ENCODE measurements around the gene USP3. TPM values are rescaled to one million over a fixed set of nuclear protein-coding genes. Genes with fewer than 3 reads are reported as not detected.
"Not testable (repeated sequence)": the region's sequence is repeated elsewhere in the genome, so short reads cannot be mapped to it uniquely, and the experiment has no call there.

The USP3 gene
- total RNA-seq, 1 donor from 2014 or later = 80.0 TPM

DNA sequence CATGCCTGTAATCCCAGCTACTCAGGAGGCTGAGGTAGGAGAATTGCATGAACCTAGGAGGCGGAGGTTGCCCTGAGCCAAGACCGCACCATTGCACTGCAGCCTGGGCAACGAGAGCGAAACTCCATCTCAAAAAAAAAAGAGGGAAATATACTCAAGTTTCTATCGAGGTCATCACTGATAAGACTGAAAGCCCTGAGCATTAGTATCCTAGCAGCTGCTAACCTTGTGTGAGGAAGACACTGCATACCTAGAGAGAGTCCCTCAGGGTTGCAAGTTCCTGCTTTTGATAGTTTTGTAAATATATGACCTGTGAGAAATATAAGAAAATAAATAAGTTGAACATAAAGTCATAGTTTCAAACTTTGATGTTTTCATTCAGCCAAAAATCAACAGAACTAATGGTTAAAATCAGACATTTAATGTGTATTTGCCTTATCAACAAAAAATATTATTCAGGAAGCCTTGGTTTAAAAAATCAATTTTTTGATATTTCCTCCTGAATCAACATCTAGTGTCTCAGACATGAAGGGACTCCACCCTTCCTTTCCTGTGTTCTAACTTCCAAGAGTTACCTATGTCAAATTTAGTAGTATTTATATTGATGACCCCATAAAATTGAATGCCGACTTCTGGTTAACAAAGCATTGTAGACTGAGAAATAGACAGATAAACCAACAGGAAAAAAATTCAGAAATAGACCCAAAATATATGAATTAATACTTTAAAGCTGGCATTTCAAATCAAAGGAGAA is 19.8 kb upstream of the USP3 start:
- no peak overlapping the region for H3K4me3 Mint-ChIP-seq
- peak overlapping the region; percentile 70 for H3K27ac Mint-ChIP-seq (ENCODE audit: unreplicated experiment)
- TF ChIP-seq, protein P1, sequence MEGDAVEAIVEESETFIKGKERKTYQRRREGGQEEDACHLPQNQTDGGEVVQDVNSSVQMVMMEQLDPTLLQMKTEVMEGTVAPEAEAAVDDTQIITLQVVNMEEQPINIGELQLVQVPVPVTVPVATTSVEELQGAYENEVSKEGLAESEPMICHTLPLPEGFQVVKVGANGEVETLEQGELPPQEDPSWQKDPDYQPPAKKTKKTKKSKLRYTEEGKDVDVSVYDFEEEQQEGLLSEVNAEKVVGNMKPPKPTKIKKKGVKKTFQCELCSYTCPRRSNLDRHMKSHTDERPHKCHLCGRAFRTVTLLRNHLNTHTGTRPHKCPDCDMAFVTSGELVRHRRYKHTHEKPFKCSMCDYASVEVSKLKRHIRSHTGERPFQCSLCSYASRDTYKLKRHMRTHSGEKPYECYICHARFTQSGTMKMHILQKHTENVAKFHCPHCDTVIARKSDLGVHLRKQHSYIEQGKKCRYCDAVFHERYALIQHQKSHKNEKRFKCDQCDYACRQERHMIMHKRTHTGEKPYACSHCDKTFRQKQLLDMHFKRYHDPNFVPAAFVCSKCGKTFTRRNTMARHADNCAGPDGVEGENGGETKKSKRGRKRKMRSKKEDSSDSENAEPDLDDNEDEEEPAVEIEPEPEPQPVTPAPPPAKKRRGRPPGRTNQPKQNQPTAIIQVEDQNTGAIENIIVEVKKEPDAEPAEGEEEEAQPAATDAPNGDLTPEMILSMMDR (conservative IDR thresholded peaks at IDR 0.05) = no peak
- DNase-seq (ENCODE audit: low read depth, low spot score) = no peak
- no peaks in the 10 kb centered on the region for H3K27me3 Mint-ChIP-seq (ENCODE audit: low read depth)
- no peaks in the 10 kb centered on the region for H3K9me3 Mint-ChIP-seq
- H3K36me3 Mint-ChIP-seq (ENCODE audit: low read depth) = no peaks in the 10 kb centered on the region
- H3K4me1 Mint-ChIP-seq = peaks cover 40% of the 10 kb centered on the region

DNA sequence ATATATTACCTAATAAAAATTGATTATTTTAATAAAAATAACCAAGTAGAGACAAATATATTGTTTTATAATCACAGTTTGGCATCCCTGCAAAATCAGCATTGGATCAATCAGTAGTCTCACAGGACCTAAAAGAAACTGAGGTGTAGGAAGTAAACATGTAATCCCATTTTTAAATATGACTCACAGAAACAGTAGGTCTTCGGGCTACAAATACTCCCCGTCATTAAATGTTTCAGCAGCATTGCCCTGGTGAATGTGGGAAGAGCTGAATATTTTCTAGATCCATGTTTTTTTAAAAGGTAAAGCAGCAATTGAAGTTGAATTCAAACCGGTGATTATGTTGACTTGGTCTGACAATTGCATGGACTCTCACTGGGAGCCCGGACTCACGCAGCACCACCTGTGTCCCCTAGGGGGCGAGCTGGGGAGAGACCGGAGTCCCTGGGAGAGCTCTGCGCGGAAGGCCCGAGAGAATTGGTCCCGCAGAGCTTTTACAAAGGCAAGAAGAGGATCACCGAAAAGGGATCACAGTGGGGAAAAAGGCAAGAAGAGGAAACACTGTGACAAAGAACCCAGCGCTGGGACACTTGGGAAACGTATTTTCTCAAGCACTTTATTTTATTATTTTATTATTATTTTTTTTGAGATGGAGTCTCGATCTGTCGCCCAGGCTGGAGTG is 17.2 kb upstream of the USP3 start:
- no peak overlapping the region for H3K27ac Mint-ChIP-seq (ENCODE audit: unreplicated experiment)
- H3K27me3 Mint-ChIP-seq (ENCODE audit: low read depth) = no peaks in the 10 kb centered on the region
- H3K4me3 Mint-ChIP-seq = no peak overlapping the region
- peak; percentile 96 for DNase-seq (ENCODE audit: low read depth, low spot score)
- H3K9me3 Mint-ChIP-seq = no peaks in the 10 kb centered on the region
- H3K36me3 Mint-ChIP-seq (ENCODE audit: low read depth) = no peaks in the 10 kb centered on the region
- TF ChIP-seq, protein P1 (conservative IDR thresholded peaks at IDR 0.05) = peak; percentile 90
- peaks cover 32% of the 10 kb centered on the region for H3K4me1 Mint-ChIP-seq

DNA sequence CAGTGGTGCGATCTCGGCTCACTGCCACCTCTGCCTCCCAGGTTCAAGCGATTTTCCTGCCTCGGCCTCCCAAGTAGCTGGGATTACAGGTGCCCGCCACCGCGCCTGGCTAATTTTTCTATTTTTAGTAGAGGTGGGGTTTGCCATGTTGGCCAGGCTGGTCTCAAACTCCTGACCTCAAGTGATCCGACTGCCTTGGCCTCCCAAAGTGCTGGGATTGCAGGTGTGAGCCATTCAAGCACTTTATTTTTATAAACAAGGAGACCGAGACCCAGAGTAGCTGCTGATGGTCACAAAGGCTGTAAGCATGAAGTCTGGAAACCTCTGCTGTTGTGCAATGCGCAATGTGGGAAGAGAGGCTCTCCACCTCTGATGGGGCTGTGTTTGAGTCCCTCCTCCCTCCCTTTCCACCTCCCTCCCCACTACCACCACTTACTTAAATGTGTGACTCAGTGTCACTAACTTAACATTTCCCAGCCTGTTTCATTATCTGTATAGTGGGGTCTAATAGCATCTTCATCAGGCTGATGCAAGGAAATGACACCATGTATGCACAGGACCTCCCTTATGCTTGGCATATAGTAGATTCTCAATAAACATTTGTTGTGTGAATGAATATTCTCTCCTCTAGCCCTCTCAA is 16.5 kb upstream of the USP3 start:
- not testable (repeated sequence) for H3K36me3 Mint-ChIP-seq (ENCODE audit: low read depth); DNase-seq (ENCODE audit: low read depth, low spot score); H3K4me3 Mint-ChIP-seq; H3K9me3 Mint-ChIP-seq; H3K27me3 Mint-ChIP-seq (ENCODE audit: low read depth); H3K27ac Mint-ChIP-seq (ENCODE audit: unreplicated experiment)
- H3K4me1 Mint-ChIP-seq = peaks cover 34% of the 10 kb centered on the region

DNA sequence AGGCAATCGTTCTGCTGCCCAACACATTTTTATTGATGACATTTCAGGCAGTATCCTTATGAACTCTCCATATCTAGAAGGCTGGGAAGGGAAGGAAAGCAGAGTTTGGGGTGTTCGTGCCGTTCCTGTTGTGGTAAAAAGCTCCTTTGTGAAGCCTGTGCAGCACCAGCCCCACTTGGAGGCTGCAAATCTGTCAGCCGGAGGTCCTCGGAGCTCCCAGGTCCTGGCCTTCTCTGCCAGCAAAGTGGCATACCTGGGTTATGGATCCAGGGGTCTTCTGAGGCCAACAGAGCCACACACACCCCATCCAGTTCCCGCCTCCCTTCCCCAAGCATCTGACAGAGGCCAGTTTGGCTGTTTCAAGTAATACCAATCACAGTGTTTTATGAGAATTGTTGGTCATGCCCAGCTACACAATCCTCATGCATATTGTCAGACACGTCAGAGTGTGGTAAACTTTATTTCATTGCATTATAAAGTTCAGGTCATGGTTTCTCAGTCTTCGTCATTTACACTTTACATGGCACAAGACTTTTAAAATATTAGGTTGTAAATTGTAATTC is 15.9 kb upstream of the USP3 start:
- Mint-ChIP-seq H3K9me3 (no peaks in the 10 kb centered on the region), H3K36me3 (ENCODE audit: low read depth) (no peaks in the 10 kb centered on the region), H3K27ac (ENCODE audit: unreplicated experiment) (no peak overlapping the region), H3K27me3 (ENCODE audit: low read depth) (no peaks in the 10 kb centered on the region), H3K4me3 (no peak overlapping the region), H3K4me1 (peaks cover 33% of the 10 kb centered on the region)
- DNase-seq (ENCODE audit: low read depth, low spot score) = no peak
- TF ChIP-seq, protein P1 (conservative IDR thresholded peaks at IDR 0.05) = no peak

DNA sequence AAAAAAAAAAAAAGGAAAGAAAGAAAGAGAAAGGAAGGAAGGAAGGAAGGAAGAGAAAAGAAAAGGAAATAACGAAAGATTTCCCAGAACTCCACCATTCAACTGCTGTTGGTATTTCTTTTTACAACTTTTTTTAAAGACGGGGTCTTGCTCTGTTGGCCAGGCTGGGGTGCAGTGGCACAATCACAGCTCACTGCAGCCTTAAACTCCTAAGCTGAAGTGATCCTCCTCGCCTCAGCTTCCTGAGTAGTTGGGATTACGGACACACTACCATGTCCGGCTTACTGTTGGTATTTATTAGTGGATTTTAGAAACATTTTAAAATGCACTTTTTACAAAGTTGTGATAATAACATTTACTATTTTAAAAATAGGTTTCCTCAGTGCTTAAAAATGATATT is 15.0 kb upstream of the USP3 start:
- TF ChIP-seq, protein P1 (conservative IDR thresholded peaks at IDR 0.05) = no peak
- no peaks in the 10 kb centered on the region for H3K27me3 Mint-ChIP-seq (ENCODE audit: low read depth)
- no peaks in the 10 kb centered on the region for H3K9me3 Mint-ChIP-seq
- H3K27ac Mint-ChIP-seq (ENCODE audit: unreplicated experiment) = no peak overlapping the region
- DNase-seq (ENCODE audit: low read depth, low spot score) = no peak
- H3K36me3 Mint-ChIP-seq (ENCODE audit: low read depth) = no peaks in the 10 kb centered on the region
- peaks cover 24% of the 10 kb centered on the region for H3K4me1 Mint-ChIP-seq
- H3K4me3 Mint-ChIP-seq = no peak overlapping the region

Measured in neural crest cell (in vitro differentiated cells).